Measurements from ENCODE around the gene ATP6V0C.
"Not testable (repeated sequence)": the region's sequence is repeated elsewhere in the genome, so short reads cannot be mapped to it uniquely, and the experiment has no call there.

The ATP6V0C gene

GRCh38 chr16:2475413-2476344, 38.1 kb upstream of the ATP6V0C start:
- no peak for DNase-seq

- no peak for DNase-seq
These were observed 37.4 kb upstream of the ATP6V0C start for GRCh38 chr16:2476345-2476720.

GRCh38 chr16:2476741-2477140, 37.0 kb upstream of the ATP6V0C start:
- no peak for DNase-seq

- no peak for DNase-seq
These were observed 36.4 kb upstream of the ATP6V0C start for GRCh38 chr16:2477327-2477726.

- no peak for DNase-seq
These were observed 35.5 kb upstream of the ATP6V0C start for GRCh38 chr16:2478279-2478678.

- not testable (repeated sequence) for DNase-seq
These were observed 33.8 kb upstream of the ATP6V0C start for GRCh38 chr16:2479996-2480395.

GRCh38 chr16:2480948-2481347, 32.8 kb upstream of the ATP6V0C start:
- no peak for DNase-seq

- no peak for DNase-seq
These were observed 32.1 kb upstream of the ATP6V0C start for GRCh38 chr16:2481676-2482075.

GRCh38 chr16:2482249-2482648, 31.5 kb upstream of the ATP6V0C start:
- DNase-seq = no peak

GRCh38 chr16:2482708-2483534, 30.8 kb upstream of the ATP6V0C start:
- DNase-seq = no peak

- no peak for DNase-seq
These were observed 29.5 kb upstream of the ATP6V0C start for GRCh38 chr16:2483939-2484897.

- DNase-seq = no peak
These were observed 28.7 kb upstream of the ATP6V0C start for GRCh38 chr16:2484898-2485508.

- no peak for DNase-seq
These were observed 27.8 kb upstream of the ATP6V0C start for GRCh38 chr16:2485811-2486507.

GRCh38 chr16:2486645-2487516, 26.9 kb upstream of the ATP6V0C start:
- no peak for DNase-seq

- DNase-seq = no peak
These were observed 26.3 kb upstream of the ATP6V0C start for GRCh38 chr16:2487517-2487842.

GRCh38 chr16:2487903-2488531, 25.7 kb upstream of the ATP6V0C start:
- no peak for DNase-seq

GRCh38 chr16:2489581-2489980, 24.2 kb upstream of the ATP6V0C start:
- no peak for DNase-seq

GRCh38 chr16:2490190-2491105, 23.3 kb upstream of the ATP6V0C start:
- no peak for DNase-seq

GRCh38 chr16:2492292-2492691, 21.5 kb upstream of the ATP6V0C start:
- DNase-seq = no peak

All from NCI-H226 (cell line).